Measurements from ENCODE around the gene NOL3. TPM values are rescaled to one million over a fixed set of nuclear protein-coding genes. Genes with fewer than 3 reads are reported as not detected.
A peak's percentile ranks its signal among the peaks of the same experiment; 100 is the strongest.

The NOL3 gene
- total and polyA plus RNA-seq, 9 of the 15 experiments (the other 6 are each of a cell fraction or from before 2014, with no cell fraction given) = 0.45 to 14.0 (median 5.4) TPM

DNA sequence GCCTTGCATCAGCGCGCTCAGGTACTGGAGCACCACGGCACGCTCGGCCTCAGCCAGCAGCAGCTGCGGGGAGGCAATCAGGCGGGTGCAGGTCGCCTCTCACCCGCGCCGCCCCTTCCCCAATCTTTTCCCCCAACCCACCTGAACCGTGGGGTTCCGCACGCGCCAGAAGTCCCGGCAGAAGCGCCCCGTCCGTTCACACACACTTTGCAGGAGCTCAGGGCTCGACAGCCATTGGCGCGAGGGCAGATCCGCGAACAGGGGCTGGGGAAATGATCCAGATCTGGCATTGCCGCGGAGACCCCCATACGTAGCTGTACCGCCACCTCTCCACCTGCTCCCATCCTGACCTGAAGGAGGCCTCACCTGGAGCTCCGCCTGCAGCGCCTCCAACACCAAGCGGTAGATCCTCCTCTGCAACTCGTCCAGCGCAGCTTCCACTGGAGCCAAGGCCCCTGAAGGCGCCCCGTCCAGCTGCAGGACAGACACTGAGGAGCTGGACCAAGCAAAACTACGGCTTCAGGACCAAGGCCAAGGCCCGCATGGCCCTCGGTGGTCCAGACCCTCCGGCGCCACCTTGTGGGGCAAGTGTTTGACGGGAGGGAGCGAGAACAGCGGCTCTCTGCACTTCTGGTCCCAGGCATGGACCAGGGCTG lies 14.8 kb downstream of the NOL3 start (continued):
- no peak for TF ChIP-seq SNIP1 (IDR thresholded peaks at IDR 0.05; ENCODE audit: low read depth)
- no peak for TF ChIP-seq EZH2 (IDR thresholded peaks at IDR 0.05; ENCODE audit: borderline replicate concordance, low read depth, low read length)
- TF ChIP-seq ETV1 (tag; conservative IDR thresholded peaks at IDR 0.05; ENCODE audit: low read depth) = no peak
- no peak for TF ChIP-seq FOS (IDR thresholded peaks at IDR 0.05; ENCODE audit: extremely low read depth, insufficient read length)
- TF ChIP-seq, protein P1, sequence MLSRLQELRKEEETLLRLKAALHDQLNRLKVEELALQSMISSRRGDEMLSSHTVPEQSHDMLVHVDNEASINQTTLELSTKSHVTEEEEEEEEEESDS (CRISPR knock-in tag; IDR thresholded peaks at IDR 0.05) = no peak
- no peak for TF ChIP-seq GTF2F1 (IDR thresholded peaks at IDR 0.05; ENCODE audit: low read depth, low read length)
- no peak for TF ChIP-seq ZNF124 (CRISPR knock-in tag; IDR thresholded peaks at IDR 0.05)
- peak; percentile 93; the same call in 1 of the 2 replicates for TF ChIP-seq KAT7 (CRISPR knock-in tag; IDR thresholded peaks at IDR 0.05; ENCODE audit: borderline replicate concordance)
- no peak for TF ChIP-seq ZNF589 (CRISPR knock-in tag; IDR thresholded peaks at IDR 0.05; ENCODE audit: low read depth)
- TF ChIP-seq OTX1 (CRISPR knock-in tag; IDR thresholded peaks at IDR 0.05) = no peak
- no peak for TF ChIP-seq HEY1 (CRISPR knock-in tag; IDR thresholded peaks at IDR 0.05; ENCODE audit: borderline replicate concordance)
- peak; percentile 50; the same call in 1 of the 2 replicates for TF ChIP-seq ZBTB1 (CRISPR knock-in tag; IDR thresholded peaks at IDR 0.05; ENCODE audit: borderline replicate concordance, low read depth)
- TF ChIP-seq CREM (IDR thresholded peaks at IDR 0.05; ENCODE audit: low read depth) = peak; percentile 73
- no peak for TF ChIP-seq GABPB2 (CRISPR knock-in tag; conservative IDR thresholded peaks at IDR 0.05)
- no peak for TF ChIP-seq HDGF (IDR thresholded peaks at IDR 0.05)
- TF ChIP-seq BACH1 (tag; IDR thresholded peaks at IDR 0.05) = no peak
- TF ChIP-seq HOXB6 (CRISPR knock-in tag; IDR thresholded peaks at IDR 0.05; ENCODE audit: borderline replicate concordance) = no peak
- TF ChIP-seq DMBX1 (CRISPR knock-in tag; IDR thresholded peaks at IDR 0.05; ENCODE audit: borderline replicate concordance) = no peak
- no peak for TF ChIP-seq ZNF778 (CRISPR knock-in tag; IDR thresholded peaks at IDR 0.05)
- TF ChIP-seq BDP1 (IDR thresholded peaks at IDR 0.05; ENCODE audit: insufficient read depth, insufficient read length) = no peak
- TF ChIP-seq PCBP1 (IDR thresholded peaks at IDR 0.05; ENCODE audit: low read depth, low read length, poor library complexity, severe bottlenecking) = no peak
- TF ChIP-seq ZNF695 (CRISPR knock-in tag; IDR thresholded peaks at IDR 0.05) = no peak
- TF ChIP-seq NONO (IDR thresholded peaks at IDR 0.05; ENCODE audit: low read depth in 2 of 2, low read length in 1 of 2) = peak in 1 of 2 experiments; percentile 19; a peak in 1 of 4 replicates
- no peak for TF ChIP-seq GTF2E2 (tag; IDR thresholded peaks at IDR 0.05)
- no peak for TF ChIP-seq ZNF79 (CRISPR knock-in tag; IDR thresholded peaks at IDR 0.05; ENCODE audit: low read depth)
- TF ChIP-seq, protein P2, sequence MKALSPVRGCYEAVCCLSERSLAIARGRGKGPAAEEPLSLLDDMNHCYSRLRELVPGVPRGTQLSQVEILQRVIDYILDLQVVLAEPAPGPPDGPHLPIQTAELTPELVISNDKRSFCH (CRISPR knock-in tag; IDR thresholded peaks at IDR 0.05) = no peak
- TF ChIP-seq, protein P2 (tag; IDR thresholded peaks at IDR 0.05) = 0 out of 2 replicates have a peak, but pooled peaks have one; percentile 60
- TF ChIP-seq, protein P3, sequence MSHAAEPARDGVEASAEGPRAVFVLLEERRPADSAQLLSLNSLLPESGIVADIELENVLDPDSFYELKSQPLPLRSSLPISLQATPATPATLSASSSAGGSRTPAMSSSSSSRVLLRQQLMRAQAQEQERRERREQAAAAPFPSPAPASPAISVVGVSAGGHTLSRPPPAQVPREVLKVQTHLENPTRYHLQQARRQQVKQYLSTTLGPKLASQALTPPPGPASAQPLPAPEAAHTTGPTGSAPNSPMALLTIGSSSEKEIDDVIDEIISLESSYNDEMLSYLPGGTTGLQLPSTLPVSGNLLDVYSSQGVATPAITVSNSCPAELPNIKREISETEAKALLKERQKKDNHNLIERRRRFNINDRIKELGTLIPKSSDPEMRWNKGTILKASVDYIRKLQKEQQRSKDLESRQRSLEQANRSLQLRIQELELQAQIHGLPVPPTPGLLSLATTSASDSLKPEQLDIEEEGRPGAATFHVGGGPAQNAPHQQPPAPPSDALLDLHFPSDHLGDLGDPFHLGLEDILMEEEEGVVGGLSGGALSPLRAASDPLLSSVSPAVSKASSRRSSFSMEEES (CRISPR knock-in tag; IDR thresholded peaks at IDR 0.05) = no peak
- peak; percentile 86 for TF ChIP-seq RB1 (IDR thresholded peaks at IDR 0.05; ENCODE audit: low read depth)
- 0 out of 2 replicates have a peak, but pooled peaks have one; percentile 26 for TF ChIP-seq TCF7 (IDR thresholded peaks at IDR 0.05; ENCODE audit: borderline replicate concordance)
